Measurements from ENCODE around the gene AHNAK2.

The AHNAK2 gene

GRCh38 chr14:105007593-105008264 is 29.6 kb upstream of the AHNAK2 start:
- TF ChIP-seq CTCF (conservative IDR thresholded peaks at IDR 0.05): no peak
- no peak for TF ChIP-seq ZFX (IDR thresholded peaks at IDR 0.05)
- no peak overlapping the region for H3K27ac ChIP-seq

- H3K27ac ChIP-seq: no peak overlapping the region
- no peak for TF ChIP-seq ZFX (IDR thresholded peaks at IDR 0.05)
- TF ChIP-seq CTCF (conservative IDR thresholded peaks at IDR 0.05): no peak
Observed at GRCh38 chr14:105006831-105007592, 28.8 kb upstream of the AHNAK2 start.

GRCh38 chr14:105005929-105006830 is 28.0 kb upstream of the AHNAK2 start:
- H3K27ac ChIP-seq: no peak overlapping the region
- no peak for TF ChIP-seq ZFX (IDR thresholded peaks at IDR 0.05)
- TF ChIP-seq CTCF (conservative IDR thresholded peaks at IDR 0.05): no peak

- H3K27ac ChIP-seq: no peak overlapping the region
- no peak for TF ChIP-seq ZFX (IDR thresholded peaks at IDR 0.05)
Observed at GRCh38 chr14:105005329-105005928, 27.3 kb upstream of the AHNAK2 start.

DNA sequence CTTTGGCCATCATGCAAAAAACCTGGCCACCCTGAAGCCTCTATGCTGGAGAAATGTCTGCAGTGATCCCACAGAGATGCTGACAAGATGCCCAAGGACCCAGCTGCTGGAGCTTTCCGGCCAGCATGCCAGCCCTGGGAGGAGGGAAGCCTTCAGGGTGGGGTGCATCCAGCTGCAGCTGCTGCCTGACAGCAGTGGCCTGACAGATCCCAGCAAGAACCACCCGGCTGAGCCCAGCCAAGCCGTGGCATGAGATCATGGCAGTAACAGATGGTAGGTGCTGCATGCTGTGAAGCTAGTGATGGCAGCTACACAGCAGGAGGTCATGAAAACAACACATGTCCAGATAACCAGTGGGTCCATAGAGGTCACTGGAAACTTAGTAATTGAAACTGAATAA is 21.2 kb upstream of the AHNAK2 start:
- no peak overlapping the region for H3K27ac ChIP-seq
- TF ChIP-seq ZFX (IDR thresholded peaks at IDR 0.05) (no peak), CTCF (conservative IDR thresholded peaks at IDR 0.05) (no peak)

GRCh38 chr14:104998801-104999200 is 20.6 kb upstream of the AHNAK2 start:
- no peak for TF ChIP-seq ZFX (IDR thresholded peaks at IDR 0.05)
- TF ChIP-seq CTCF (conservative IDR thresholded peaks at IDR 0.05): no peak
- no peak overlapping the region for H3K27ac ChIP-seq

DNA sequence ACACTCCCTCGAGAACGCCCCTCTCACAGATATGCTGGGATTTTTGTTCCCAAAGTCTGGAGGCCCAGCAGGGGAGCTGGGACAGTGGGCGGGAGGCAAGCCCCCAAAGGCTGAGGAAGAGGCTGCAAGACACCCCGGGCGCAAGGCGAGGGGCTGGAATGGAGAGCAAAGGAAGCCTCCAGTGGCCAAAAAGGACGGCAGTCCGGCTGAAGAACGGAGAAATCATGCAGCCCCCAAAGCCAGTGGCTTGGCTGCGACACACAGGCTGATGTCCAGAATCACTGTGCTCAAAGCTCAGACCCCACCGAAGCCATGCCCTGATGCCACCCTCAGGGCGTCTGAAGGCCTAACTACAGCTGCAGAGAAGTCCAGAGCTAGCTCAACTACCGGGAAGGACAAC is 18.3 kb upstream of the AHNAK2 start:
- H3K27ac ChIP-seq: no peak overlapping the region
- TF ChIP-seq ZFX (IDR thresholded peaks at IDR 0.05) (no peak), CTCF (conservative IDR thresholded peaks at IDR 0.05) (no peak)
